ENCODE data around the gene FRMD4A.
"Not testable (repeated sequence)": the region's sequence is repeated elsewhere in the genome, so short reads cannot be mapped to it uniquely, and the experiment has no call there.

FRMD4A gene

DNA sequence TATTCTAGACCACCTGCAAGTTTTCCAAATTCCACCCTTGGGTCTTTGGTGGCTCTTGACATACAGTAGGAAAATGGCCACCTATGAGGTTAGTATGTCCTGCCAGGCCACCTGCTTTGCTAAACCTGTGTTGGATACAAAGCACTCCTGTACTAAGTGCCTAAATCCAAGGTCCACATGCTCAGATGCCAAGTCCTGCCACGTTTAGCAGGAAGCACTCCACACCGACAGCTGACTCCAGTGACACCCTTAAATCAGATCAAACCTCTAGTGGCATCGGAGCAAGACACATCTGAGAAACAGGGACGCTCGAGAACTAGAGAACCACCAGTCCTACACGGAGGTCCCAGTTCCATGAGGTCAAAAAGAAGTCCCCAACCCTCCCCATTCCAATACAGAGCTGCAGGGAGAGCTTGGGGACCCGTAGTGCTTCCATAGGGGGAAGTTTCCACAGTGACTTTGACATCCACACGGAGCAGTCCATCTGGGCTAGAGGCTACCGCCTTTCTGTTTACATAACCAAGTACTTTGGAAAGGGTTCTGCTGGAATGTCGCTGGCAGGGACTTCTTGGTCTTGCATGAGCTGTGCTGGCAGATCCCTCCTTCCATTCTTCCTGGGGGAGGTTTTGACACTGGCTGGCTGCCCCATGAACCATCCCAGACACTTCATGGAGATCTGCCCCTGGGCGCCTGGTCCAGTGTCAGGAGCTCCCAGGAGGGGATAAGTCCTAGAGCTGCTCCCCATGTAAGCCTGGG is 453.4 kb downstream of the FRMD4A start:
- DNase-seq (ENCODE audit: low spot score): no peak

DNA sequence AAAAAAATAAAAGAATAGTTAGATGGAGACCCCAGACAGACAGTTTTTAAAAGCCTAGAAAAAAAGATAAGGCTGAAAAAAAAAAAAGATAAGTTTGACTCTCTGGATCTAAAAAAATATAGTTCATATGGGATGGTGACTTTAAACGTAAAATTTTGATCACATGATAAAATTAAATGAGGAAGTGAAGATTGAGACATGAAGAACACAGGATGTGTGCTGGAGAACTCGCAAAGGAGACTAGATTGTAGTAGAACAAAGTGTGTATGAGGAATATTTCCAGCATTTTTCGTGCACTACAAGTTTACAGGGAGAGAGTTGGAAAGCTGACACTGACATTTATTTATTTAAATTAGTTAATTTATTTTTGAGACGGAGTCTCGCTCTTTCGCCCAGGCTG is 457.5 kb downstream of the FRMD4A start:
- DNase-seq (ENCODE audit: low spot score): no peak

DNA sequence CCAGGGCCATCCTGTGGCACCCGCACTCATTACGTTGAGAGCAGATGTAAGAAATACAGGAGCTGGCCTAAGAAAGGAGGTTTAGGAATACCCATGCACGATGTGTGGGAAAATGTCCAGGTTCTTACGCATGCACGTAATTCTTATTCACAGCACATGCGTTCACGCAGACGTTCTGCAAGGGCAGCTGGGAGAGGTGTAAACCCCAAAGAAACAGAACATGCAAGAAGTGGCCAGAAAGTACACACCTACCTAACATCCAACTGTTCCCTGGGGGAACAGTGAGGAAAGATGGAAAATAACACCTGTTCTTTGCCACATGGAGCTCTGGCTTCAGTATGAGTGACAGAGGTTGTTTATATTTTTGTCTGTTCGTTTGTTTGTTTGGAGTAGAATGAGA is 458.3 kb downstream of the FRMD4A start:
- DNase-seq (ENCODE audit: low spot score): no peak

DNA sequence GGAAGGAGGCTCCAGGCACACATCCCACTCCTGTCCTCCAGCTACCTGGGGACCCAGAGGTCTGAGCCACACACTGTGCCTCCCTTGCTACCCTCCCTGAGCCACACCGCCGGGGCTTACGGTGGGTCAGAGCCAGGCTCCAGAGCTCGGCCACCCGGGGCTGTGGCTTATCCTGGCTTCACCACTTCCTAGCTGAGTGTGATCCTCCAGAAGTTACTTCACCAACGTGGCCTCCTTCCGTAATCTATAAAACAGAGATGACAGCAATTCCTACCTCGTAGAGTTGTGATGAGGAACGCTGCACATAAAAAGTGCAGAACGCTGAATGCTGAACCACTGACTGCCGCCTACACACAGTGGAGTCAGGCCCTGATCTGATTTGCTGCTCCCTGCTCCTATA is 458.9 kb downstream of the FRMD4A start:
- DNase-seq (ENCODE audit: low spot score): no peak

DNA sequence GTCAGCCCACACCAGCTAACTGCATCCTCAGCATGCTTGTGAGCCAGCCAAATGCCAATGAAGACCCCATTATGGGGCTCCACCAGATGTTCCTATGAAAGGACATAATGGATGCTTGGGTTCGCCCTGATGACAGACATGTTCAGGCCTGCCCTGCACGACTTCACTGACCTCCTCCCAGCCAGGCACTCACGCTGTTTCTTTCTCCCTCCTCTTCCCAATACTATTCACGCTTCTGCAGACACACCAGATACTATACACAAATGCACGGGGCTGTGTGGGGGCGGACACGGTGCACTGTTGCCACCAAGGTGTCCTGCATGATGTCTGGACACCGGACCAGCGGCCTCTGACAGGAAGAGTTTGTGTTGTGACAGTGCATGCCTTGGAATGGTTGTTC is 459.7 kb downstream of the FRMD4A start:
- DNase-seq (ENCODE audit: low spot score): no peak

DNA sequence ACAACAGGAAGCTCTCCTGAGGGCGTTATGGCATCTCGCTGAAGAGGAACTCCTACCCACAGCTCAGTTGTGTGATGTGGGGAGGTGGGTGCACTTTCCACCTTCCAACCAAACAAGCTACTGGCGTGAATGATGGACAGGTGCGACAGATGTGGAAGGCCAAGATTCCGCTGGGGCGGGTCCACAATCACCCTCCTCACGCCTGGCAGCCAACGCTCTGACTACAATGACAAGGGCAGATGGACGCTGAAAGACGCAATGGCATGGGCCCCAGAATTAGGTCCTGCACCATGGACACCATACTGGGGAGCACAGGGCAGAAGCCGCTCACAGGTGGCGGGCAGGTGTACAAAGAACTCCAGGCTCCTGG is 461.4 kb downstream of the FRMD4A start:
- no peak for DNase-seq (ENCODE audit: low spot score)

DNA sequence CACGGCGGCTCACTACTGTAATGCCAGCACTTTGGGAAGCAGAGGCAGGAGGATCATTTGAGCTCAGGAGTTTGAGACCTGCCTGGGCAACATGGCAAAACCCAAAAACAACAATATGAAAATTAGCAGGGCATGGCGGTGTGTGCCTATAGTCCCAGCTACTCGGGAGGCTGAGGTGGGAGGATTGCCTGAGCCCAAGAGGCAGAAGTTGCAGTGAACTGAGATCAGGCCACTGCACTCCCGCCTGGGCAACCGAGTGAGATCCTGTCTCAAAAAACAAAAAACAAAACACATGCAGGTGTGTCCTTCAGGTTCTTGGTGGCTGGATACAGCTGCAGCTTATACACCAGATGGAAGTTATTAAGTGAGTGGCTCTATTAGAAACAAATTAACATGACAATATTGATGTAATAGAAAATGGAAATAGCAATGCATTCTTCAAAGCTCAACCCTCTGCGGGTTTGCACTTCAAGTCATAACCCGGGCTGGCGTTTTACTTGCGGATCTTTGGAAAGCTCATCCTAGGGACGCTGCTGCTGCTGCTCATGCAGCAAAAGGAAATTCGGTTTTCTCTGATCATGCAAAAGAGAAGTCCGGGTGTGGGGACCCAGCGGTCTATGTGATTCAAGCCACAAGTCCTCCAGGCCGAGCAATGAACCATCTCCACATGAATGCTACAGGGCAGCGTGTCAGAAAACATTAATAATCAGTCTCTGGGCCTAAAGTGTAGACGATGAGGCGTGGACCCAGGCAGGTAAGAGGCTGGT is 462.0 kb downstream of the FRMD4A start:
- DNase-seq (ENCODE audit: low spot score): no peak

DNA sequence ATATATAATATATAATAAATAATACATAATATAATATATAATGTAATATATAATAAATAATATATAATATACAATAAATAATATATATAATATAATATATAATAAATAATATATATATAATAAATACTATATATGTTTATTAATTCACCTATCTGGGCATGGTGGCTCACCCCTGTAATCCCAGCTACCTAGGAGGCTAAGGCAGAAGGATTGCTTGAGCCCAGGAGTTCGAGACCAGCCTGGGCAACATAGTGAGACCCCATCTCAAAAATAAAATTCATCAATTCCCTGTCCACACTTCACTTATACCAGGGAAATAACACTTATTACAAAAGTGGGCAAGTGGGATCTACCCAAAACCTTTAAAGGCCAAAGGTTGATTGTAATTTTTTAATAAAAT is 462.9 kb downstream of the FRMD4A start:
- no peak for DNase-seq (ENCODE audit: low spot score)

DNA sequence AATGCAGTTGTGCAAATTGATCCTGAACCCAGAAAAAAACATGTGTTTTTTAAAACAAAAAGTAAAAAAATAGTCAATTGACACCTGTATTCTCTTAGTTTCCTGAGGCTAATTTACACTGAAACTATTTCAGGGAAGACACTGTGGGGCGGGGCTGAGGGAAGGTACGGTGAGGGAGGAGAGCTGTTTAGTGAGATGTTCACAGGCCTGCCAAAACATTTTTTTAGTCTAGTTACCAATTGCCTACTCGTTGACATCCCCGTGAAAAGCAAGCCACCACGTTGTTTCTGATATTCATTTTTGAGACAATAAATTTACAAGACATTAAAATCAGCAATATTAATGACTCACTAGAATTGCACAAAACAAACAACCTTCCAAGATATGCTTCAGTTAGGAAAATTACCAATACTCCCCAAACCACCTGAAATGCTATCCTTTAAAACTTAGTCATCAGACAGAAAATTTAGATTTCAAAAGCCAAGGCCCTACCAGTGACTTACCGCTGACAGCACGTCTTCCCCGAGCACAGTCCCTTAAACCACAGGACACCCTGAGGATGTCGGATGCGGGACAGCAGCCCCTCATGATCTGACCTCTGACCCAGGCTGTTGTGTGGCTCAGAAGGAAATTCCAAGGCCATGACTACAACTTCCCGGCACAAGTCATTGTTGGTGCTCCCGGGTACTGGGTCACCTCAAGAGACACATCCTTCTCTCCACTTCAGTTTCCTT is 464.8 kb downstream of the FRMD4A start:
- DNase-seq (ENCODE audit: low spot score): no peak

DNA sequence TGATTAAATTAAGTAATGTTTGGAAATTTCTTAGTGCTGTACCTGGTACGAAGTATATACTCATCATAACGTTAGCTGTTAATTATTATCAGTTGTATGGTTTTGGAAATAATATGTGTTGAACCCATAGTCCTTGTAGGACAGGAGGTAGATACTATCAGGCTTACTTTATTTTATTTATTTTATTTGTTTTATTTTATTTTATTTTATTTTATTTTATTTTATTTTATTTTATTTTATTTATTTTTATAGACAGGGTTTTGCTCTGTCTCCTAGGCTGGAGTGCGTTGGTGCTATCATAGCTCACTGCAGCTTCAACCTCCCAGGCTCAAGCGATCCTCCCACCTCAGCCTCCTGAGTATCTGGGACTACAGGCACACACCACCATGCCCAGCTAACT is 465.5 kb downstream of the FRMD4A start:
- DNase-seq (ENCODE audit: low spot score): not testable (repeated sequence)

DNA sequence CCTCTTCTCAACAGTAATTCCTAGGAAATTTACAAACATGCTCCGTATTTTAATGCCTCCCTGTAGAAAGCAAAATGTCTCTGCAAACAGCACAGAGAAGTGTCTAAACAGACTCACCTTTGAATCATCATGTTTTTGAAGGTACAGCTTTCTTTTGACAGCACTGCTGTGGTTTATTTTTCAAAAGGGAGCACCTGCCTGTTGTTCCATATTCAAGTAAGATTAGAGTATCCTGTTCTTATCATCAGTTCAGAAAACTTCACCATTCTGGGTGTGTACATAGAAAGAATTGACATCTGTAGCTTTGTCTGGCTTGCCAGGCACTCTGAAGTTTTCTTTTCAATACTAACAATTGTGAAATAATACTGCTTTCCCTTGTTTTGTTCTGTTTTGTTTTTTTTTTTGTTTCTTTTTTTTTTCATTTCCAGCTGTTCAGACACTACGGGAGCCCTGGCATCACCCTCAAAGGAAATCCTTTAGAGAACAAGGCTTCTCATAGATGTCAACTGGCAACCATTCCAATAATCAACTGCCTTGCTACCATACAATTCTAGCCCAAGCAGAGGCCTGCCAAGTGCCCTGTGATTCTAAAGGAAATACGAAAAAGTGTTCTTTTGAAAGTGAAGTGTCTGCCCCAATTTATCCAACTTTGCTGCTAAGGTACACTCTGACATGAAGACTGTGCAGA is 468.0 kb downstream of the FRMD4A start:
- DNase-seq (ENCODE audit: low spot score): no peak

DNA sequence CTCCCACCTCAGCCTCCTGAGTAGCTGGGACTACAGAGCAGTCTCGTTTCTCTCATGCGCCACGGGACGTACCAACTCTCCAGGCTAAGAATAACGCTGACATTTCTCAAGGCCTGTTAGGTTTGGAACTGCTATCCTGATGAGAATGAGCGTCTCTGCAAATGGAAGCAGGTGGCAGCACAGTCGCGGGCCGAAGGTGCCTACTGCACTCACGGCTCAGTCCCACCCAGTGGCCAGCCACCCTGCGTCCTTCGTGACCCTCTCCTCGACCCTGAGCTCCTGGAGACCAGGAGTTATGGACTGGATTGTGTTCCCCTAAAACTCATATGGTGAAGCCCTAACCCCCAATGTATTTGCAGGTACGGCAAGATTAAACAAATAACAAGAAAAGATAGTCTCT is 469.8 kb downstream of the FRMD4A start:
- DNase-seq (ENCODE audit: low spot score): no peak

DNA sequence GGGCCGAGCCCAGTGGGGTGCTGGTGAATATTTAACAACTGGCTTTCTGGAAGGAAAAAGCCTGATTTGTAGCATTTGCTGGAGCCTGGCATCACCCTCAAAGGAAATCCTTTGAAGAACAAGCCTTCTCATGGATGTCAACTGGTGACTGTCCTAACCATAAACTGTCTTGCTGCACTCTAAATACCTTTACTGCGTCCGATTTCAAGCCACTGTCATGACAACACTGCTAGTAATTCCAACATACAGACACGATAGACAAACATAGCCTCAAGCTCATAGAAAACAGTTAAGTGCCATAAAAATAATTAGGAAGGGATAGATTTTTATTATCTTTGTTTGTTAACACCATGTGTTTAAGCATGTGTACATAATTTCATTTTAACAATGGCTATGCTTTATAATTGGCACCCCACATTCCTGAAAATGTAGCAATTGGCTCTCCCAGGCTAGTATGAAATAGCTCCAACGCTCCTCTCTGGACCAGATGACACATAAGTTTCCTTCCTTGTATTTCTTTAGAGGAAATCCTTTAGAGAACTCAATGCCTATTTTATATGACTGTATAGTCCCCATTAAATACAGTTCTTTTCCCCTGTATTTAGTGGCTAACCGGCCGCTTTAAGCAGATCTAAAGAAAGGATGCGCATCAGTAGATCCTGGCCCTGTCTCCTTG is 470.6 kb downstream of the FRMD4A start:
- no peak for DNase-seq (ENCODE audit: low spot score)

DNA sequence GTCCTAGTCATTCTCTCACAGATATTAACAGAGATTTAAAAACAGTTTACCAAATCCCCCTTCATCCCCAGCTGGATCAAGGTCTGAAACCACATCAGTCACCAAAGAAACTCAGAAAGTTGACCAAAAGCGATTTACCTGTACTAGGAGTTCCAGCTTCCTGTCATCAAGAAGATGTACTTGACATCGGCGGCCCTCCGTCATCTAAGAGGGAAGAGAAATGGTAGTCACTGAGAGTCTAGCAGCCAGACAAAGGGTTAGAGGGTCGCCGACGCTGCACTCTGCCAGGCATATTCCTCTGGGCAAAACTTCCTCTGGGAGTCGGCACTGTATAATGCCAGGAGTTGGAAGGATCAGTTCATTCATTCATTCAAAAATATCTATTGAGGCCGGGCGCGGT is 472.0 kb downstream of the FRMD4A start:
- DNase-seq (ENCODE audit: low spot score): no peak

DNA sequence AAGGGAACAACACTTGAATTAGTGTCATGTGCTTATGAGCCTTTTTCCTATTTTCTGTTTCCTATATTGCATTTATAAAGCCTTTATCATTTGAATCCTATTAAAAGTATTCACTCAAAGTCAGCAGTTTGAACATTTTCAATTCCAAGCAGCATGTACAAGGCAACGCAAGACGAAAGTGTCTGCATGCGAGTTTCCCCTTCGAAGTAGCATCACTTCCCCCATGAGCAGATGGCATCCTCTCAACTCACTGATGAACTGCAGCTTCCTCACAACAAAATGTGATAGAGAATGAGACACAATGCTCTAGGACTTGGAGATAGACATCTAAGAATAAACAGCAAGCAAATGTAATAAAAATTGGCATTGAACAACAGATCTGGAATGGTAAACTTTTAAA is 473.3 kb downstream of the FRMD4A start:
- DNase-seq (ENCODE audit: low spot score): no peak

DNA sequence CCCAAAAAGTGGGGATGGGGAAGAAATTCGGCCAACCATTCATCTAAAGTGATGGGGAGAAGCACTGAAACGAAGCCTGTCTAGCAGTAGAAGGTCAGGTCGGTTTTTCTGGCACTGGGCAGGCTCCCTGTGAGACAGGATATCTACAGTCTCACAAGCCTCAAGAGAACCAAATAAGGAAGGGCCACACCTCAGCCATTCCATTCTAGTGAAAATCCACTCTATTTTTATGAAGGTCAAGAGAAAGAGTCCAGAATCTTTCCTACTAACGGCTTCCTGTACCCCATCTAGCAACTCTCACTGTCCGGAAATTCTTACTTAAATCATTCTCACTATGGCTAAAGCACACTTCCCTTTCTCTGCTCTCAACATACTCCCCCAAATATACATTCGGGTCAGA is 476.9 kb downstream of the FRMD4A start:
- DNase-seq (ENCODE audit: low spot score): no peak

DNA sequence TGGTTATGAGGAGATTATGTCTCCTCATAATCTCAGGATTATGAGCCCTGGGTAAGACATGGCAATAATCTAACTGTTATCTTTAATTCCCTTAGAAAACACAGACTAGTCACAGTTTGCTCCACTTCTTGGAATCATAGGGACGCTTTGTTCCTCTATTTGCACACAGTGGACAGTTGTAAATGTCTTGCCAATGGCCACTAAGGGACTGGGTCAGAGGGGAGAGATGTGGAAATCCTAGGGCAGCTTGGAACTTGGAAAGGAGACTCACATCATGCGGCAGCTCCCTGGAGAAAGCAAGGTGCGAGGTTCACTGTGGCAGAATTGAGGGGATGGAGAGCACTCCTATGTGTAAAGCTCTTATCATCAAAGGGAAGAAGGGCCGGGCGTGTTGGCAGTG is 477.9 kb downstream of the FRMD4A start:
- DNase-seq (ENCODE audit: low spot score): no peak

DNA sequence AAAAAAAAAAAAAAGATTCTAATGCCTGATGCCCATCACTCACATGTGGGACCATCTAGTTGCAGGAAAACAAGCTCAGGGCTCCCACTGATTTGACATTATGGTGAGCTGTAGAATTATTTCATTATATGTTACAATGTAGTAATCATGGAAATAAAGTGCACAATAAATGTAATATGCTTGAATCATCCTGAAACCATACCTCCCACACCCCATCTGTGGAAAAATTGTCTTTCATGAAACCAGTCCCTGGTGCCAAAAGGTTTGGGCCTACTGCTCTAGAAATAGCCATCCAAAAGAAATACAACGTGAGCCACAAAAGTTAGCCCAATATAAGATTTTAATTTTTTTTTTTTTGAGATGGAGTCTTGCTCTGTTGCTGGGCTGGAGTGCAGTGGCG is 478.8 kb downstream of the FRMD4A start:
- no peak for DNase-seq (ENCODE audit: low spot score)

DNA sequence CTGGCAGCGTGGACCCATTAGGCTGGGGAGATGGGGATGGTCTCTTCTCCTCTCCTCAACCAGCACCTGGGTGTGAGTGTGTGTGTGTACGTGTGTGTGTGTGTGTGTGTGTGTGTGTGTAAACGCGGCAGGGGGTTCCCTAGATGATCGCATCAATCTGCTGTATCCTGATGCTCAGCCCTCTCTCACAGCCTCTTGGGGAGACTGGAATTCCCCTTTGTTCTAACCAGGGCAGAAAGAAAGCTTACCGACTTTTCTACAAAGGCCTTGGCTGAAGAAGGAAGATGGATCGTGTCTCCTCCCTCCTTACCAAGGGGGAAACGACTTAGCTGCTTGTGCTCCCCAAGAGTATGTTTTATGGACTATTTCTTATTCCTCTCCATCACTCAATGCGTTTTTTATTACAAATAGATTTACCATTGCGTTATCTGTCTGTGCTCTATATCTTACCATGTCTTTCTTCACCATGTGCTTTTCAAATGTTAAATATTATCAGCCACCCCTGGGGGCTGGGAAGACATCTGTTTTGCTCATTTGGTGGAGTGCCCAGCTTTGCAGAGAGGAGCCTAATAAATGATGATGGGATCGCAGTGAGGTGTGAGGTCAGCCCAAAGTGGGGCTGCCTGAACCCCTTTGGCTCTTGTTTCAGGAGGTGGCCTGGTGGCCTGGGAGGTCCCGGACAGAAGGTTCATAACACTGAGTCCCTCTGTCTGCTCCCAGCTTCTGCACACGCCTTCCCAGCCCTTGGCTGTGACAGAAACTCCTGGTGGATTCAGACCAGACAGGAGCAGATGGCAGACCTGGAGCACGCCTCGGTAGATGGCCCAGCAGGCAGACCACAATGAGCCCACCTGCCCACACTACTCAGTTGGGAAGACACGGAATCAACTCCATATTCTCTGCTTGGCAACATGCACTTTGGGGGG is 481.9 kb downstream of the FRMD4A start:
- DNase-seq (ENCODE audit: low spot score): no peak

DNA sequence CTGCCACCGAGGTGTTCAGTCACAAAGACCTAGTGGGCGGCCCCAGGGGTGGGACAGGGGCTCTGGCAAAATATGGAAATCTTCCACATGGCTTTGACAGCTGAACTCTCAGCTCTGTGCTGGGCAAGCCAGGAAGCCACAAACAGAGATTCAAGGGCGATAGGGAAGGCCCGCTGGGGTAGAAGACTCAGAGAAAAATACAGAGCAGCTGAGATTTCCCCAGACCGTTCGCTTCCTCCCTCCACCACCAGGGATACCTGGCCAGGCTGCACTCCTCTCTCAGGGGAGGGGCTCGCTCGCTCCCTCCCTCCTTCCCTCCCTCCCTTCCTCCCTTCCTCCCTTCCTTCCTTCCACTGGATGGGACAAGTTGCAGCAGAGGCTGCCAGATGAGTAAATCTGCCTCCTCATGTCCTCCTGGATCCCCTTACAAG is 483.5 kb downstream of the FRMD4A start:
- DNase-seq (ENCODE audit: low spot score): no peak

DNA sequence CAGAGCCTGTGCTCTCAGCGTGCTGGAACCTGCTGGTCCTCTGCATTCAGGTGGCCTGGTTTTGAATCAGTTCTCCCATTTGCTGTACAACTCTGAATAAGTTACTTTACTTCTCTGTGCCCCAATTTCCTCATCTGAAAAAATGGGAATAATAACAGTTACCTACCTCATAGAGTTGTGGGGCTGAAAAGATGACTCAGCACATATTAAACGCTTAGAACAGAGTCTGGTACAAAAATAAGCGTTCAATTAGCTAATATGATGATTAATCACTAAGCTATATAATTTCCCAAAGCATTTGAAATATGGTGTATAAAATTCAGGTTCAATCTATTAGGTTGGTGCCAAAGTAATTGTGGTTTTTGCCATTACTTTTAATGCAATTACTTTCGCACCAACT is 484.8 kb downstream of the FRMD4A start:
- no peak for DNase-seq (ENCODE audit: low spot score)
